Measurements from ENCODE around the gene ZBTB7B. TPM values are rescaled to one million over a fixed set of nuclear protein-coding genes. Genes with fewer than 3 reads are reported as not detected.

Gene ZBTB7B
- total RNA-seq, 4 donors from 2014 or later = 45.5 to 63.4 (median 49.5) TPM

GRCh38 chr1:154962156-154962749 lies 40.3 kb upstream of the ZBTB7B start:
- H3K36me3 ChIP-seq = peaks cover 0 to 67% of the 10 kb centered on the region in 2 donors
- TF ChIP-seq EP300 (IDR thresholded peaks at IDR 0.05) = no peak
- TF ChIP-seq, protein P1, sequence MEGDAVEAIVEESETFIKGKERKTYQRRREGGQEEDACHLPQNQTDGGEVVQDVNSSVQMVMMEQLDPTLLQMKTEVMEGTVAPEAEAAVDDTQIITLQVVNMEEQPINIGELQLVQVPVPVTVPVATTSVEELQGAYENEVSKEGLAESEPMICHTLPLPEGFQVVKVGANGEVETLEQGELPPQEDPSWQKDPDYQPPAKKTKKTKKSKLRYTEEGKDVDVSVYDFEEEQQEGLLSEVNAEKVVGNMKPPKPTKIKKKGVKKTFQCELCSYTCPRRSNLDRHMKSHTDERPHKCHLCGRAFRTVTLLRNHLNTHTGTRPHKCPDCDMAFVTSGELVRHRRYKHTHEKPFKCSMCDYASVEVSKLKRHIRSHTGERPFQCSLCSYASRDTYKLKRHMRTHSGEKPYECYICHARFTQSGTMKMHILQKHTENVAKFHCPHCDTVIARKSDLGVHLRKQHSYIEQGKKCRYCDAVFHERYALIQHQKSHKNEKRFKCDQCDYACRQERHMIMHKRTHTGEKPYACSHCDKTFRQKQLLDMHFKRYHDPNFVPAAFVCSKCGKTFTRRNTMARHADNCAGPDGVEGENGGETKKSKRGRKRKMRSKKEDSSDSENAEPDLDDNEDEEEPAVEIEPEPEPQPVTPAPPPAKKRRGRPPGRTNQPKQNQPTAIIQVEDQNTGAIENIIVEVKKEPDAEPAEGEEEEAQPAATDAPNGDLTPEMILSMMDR (IDR thresholded peaks at IDR 0.05) = peak in 1 of 4 experiments; percentile 4
- no peak for TF ChIP-seq POLR2AphosphoS5 (IDR thresholded peaks at IDR 0.05)
- no peak for TF ChIP-seq POLR2A (IDR thresholded peaks at IDR 0.05)
- H3K27me3 ChIP-seq = no peaks in the 10 kb centered on the region
- H3K27ac ChIP-seq = peak overlapping the region; percentile 83 to 99 (median 94)
- H3K4me1 ChIP-seq = peaks cover 3 to 65% (median 20%) of the 10 kb centered on the region in 3 donors
- WGBS, 2 donors (ENCODE audit: low coverage in 1 of 2) = 3 to 27% methylated on average over 2 to 15 of the region's 25 CpGs
- no peaks in the 10 kb centered on the region for H3K9me3 ChIP-seq
- H3K4me3 ChIP-seq = peak overlapping the region; percentile 82 to 92
- peak; percentile 26 for ATAC-seq

GRCh38 chr1:154962795-154963330 lies 39.7 kb upstream of the ZBTB7B start:
- H3K9me3 ChIP-seq = no peaks in the 10 kb centered on the region
- H3K27ac ChIP-seq = peak overlapping the region; percentile 83 to 99 (median 94)
- H3K4me1 ChIP-seq = peaks cover 3 to 63% (median 17%) of the 10 kb centered on the region in 3 donors
- ATAC-seq = no peak
- H3K27me3 ChIP-seq = no peaks in the 10 kb centered on the region
- H3K36me3 ChIP-seq = peaks cover 0 to 72% of the 10 kb centered on the region in 2 donors
- peak overlapping the region in 1 of 2 donors; percentile 92 for H3K4me3 ChIP-seq
- 43% methylated on average over 1 of the region's 6 CpGs; no CpG with 5 or more reads in 1 of the 2 donors for WGBS, 2 donors (ENCODE audit: low coverage in 1 of 2)
- TF ChIP-seq, protein P1 (IDR thresholded peaks at IDR 0.05) = no peak
- TF ChIP-seq POLR2AphosphoS5 (IDR thresholded peaks at IDR 0.05) (no peak), EP300 (IDR thresholded peaks at IDR 0.05) (no peak), POLR2A (IDR thresholded peaks at IDR 0.05) (no peak)

DNA sequence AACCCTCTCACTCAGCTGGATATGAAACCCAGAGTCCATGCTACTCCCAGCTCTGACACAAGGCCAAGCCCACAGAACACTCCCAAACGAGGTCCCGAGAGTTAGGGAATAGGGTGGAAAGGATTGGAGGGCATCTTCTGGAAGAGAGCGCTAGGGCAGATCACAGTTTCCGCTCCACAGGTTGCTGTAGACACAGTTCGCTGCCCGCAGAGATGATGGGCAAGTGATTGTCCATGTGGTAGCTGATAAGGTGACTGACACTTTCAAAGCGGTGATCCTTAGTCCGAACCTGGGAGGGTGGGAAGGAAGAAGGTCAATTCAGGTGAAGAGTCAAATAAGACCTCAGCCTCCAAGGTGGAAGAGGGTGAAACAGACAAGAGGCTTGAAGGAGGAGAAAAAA lies 39.0 kb upstream of the ZBTB7B start:
- WGBS, 2 donors (ENCODE audit: low coverage in 1 of 2) = 68% methylated on average over 8 of the region's 8 CpGs
- Histone ChIP-seq H3K27me3 (no peaks in the 10 kb centered on the region), H3K9me3 (no peaks in the 10 kb centered on the region), H3K36me3 (peaks cover 0 to 72% of the 10 kb centered on the region in 2 donors), H3K4me3 (no peak overlapping the region), H3K4me1 (peaks cover 3 to 63% (median 17%) of the 10 kb centered on the region in 3 donors), H3K27ac (peak overlapping the region in 3 of 4 donors; percentile 91 to 99 (median 98))
- no peak for ATAC-seq
- no peak for TF ChIP-seq POLR2AphosphoS5 (IDR thresholded peaks at IDR 0.05)
- no peak for TF ChIP-seq POLR2A (IDR thresholded peaks at IDR 0.05)
- TF ChIP-seq EP300 (IDR thresholded peaks at IDR 0.05) = no peak
- TF ChIP-seq, protein P1 (IDR thresholded peaks at IDR 0.05) = no peak

DNA sequence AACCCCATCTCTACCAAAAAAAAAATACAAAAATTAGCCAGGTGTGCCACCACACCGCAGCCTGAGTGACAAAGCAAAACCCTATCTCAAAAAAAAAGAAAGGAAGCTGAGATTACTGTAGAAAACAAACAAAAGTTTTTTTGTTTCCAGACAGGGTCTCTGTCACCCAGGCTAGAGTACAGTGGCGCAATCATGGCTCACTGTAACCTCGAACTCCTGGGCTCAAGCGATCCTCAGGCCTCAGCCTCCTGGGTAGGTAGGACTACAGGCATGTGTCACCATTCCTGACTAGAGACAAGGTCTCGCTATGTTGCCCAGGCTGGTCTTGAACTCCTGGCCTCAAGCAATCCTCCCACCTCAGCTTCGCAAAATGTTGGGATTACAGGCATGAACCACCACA lies 38.2 kb upstream of the ZBTB7B start:
- Histone ChIP-seq H3K36me3 (peaks cover 0 to 68% of the 10 kb centered on the region in 2 donors), H3K27ac (no peak overlapping the region), H3K4me1 (peaks cover 3 to 63% (median 22%) of the 10 kb centered on the region in 3 donors), H3K4me3 (no peak overlapping the region), H3K27me3 (no peaks in the 10 kb centered on the region), H3K9me3 (no peaks in the 10 kb centered on the region)
- WGBS, 2 donors (ENCODE audit: low coverage in 1 of 2) = 61 to 87% methylated on average over 3 to 6 of the region's 6 CpGs
- TF ChIP-seq, protein P1 (IDR thresholded peaks at IDR 0.05) = no peak
- no peak for TF ChIP-seq EP300 (IDR thresholded peaks at IDR 0.05)
- no peak for TF ChIP-seq POLR2A (IDR thresholded peaks at IDR 0.05)
- no peak for TF ChIP-seq POLR2AphosphoS5 (IDR thresholded peaks at IDR 0.05)
- ATAC-seq = no peak
